ENCODE results near the gene ANKS1B. TPM values are rescaled to one million over a fixed set of nuclear protein-coding genes. Genes with fewer than 3 reads are reported as not detected.

ANKS1B gene
- total RNA-seq, 3 donors from 2014 or later (not counting 1 experiment from before 2014, with no cell fraction given) = not detected

GRCh38 chr12:98895086-98895651 lies 1089.6 kb downstream of the ANKS1B start:
- Mint-ChIP-seq H3K27ac (no peak overlapping the region), H3K4me1 (no peaks in the 10 kb centered on the region), H3K36me3 (no peaks in the 10 kb centered on the region), H3K27me3 (ENCODE audit: low read depth in 2 of 2) (peaks cover 42 to 51% of the 10 kb centered on the region in 2 donors), H3K9me3 (peaks cover 0 to under 1% of the 10 kb centered on the region in 2 donors), H3K4me3 (no peak overlapping the region)
- intact Hi-C loops (cut with micrococcal nuclease) = no loop called here
- ATAC-seq = no peak
- Histone ChIP-seq H3K4me1 (ENCODE audit: control insufficient read depth, insufficient read depth, low read length) (no peaks in the 10 kb centered on the region), H3K36me3 (ENCODE audit: control insufficient read depth, insufficient read depth, low read length) (no peaks in the 10 kb centered on the region), H3K27ac (ENCODE audit: low read length) (no peak overlapping the region), H3K9me3 (ENCODE audit: control insufficient read depth, insufficient read depth, low read length) (no peaks in the 10 kb centered on the region), H3K4me3 (ENCODE audit: low read length) (no peak overlapping the region), H3K27me3 (ENCODE audit: control insufficient read depth, insufficient read depth, low read length) (peaks cover 15% of the 10 kb centered on the region)
- no peak for DNase-seq
- TF ChIP-seq CTCF (IDR thresholded peaks at IDR 0.05) = no peak
- WGBS (ENCODE audit: insufficient coverage) = 3% methylated on average over 60 of the region's 60 CpGs

GRCh38 chr12:98894412-98895085 lies 1090.2 kb downstream of the ANKS1B start:
- H3K36me3 ChIP-seq (ENCODE audit: control insufficient read depth, insufficient read depth, low read length) = no peaks in the 10 kb centered on the region
- H3K4me3 ChIP-seq (ENCODE audit: low read length) = no peak overlapping the region
- Mint-ChIP-seq H3K4me1 (no peaks in the 10 kb centered on the region), H3K27ac (no peak overlapping the region), H3K27me3 (ENCODE audit: low read depth in 2 of 2) (peaks cover 41 to 51% of the 10 kb centered on the region in 2 donors), H3K4me3 (no peak overlapping the region), H3K36me3 (no peaks in the 10 kb centered on the region), H3K9me3 (no peaks in the 10 kb centered on the region)
- ATAC-seq (no peak), DNase-seq (no peak)
- no peaks in the 10 kb centered on the region for H3K4me1 ChIP-seq (ENCODE audit: control insufficient read depth, insufficient read depth, low read length)
- H3K27ac ChIP-seq (ENCODE audit: low read length) = no peak overlapping the region
- intact Hi-C loops (cut with micrococcal nuclease) = no loop called here
- H3K9me3 ChIP-seq (ENCODE audit: control insufficient read depth, insufficient read depth, low read length) = no peaks in the 10 kb centered on the region
- 2% methylated on average over 96 of the region's 96 CpGs for WGBS (ENCODE audit: insufficient coverage)
- no peak for TF ChIP-seq CTCF (IDR thresholded peaks at IDR 0.05)
- peaks cover 15% of the 10 kb centered on the region for H3K27me3 ChIP-seq (ENCODE audit: control insufficient read depth, insufficient read depth, low read length)

- no peaks in the 10 kb centered on the region for H3K36me3 ChIP-seq (ENCODE audit: control insufficient read depth, insufficient read depth, low read length)
- H3K9me3 Mint-ChIP-seq = no peaks in the 10 kb centered on the region
- H3K4me1 Mint-ChIP-seq = no peaks in the 10 kb centered on the region
- DNase-seq = no peak
- no peak overlapping the region for H3K27ac Mint-ChIP-seq
- intact Hi-C loops (cut with micrococcal nuclease) = no loop called here
- H3K4me1 ChIP-seq (ENCODE audit: control insufficient read depth, insufficient read depth, low read length) = no peaks in the 10 kb centered on the region
- 8% methylated on average over 23 of the region's 27 CpGs for WGBS (ENCODE audit: insufficient coverage)
- no peak for ATAC-seq
- no peaks in the 10 kb centered on the region for H3K36me3 Mint-ChIP-seq
- H3K27ac ChIP-seq (ENCODE audit: low read length) = no peak overlapping the region
- TF ChIP-seq CTCF (IDR thresholded peaks at IDR 0.05) = no peak
- no peak overlapping the region for H3K4me3 ChIP-seq (ENCODE audit: low read length)
- peaks cover 15% of the 10 kb centered on the region for H3K27me3 ChIP-seq (ENCODE audit: control insufficient read depth, insufficient read depth, low read length)
- H3K9me3 ChIP-seq (ENCODE audit: control insufficient read depth, insufficient read depth, low read length) = no peaks in the 10 kb centered on the region
- H3K4me3 Mint-ChIP-seq = no peak overlapping the region
- peaks cover 41 to 53% of the 10 kb centered on the region in 2 donors for H3K27me3 Mint-ChIP-seq (ENCODE audit: low read depth in 2 of 2)
These were observed 1090.9 kb downstream of the ANKS1B start for GRCh38 chr12:98893675-98894411.

All from natural killer cell (primary cell).